NCI-H187 treated with DMSO at 0.1 percent for 48 hours (cell line): ENCODE measurements around the gene HRH4.

Experiments used
- DNase-seq: peaks from one replicate; lab custom pipeline; 2025; lab: John Stamatoyannopoulos, UW

The HRH4 gene

GRCh38 chr18:24460388-24460787 is at the start of gene HRH4:
TSS of gene HRH4 (plus strand) at chr18:24460637. CDS start at chr18:24460729, 92 bp downstream.
- DNase-seq = no peak

GRCh38 chr18:24413148-24413547 is 47.3 kb upstream of the HRH4 start:
- no peak for DNase-seq

GRCh38 chr18:24414349-24415003 is 46.0 kb upstream of the HRH4 start:
- no peak for DNase-seq

GRCh38 chr18:24417480-24417879 is 43.0 kb upstream of the HRH4 start:
- DNase-seq = no peak

- DNase-seq = no peak
Observed at GRCh38 chr18:24420551-24420950, 39.9 kb upstream of the HRH4 start.

GRCh38 chr18:24421831-24422230 is 38.6 kb upstream of the HRH4 start:
- no peak for DNase-seq

- no peak for DNase-seq
Observed at GRCh38 chr18:24426073-24426397, 34.4 kb upstream of the HRH4 start.

GRCh38 chr18:24426398-24427294 is 33.8 kb upstream of the HRH4 start, which contains the start of gene IMPACT:
TSS of gene IMPACT (plus strand) at chr18:24426670. CDS start at chr18:24426757, 87 bp downstream.
- no peak for DNase-seq

- no peak for DNase-seq
Observed at GRCh38 chr18:24427484-24427883, 33.0 kb upstream of the HRH4 start.

- no peak for DNase-seq
Observed at GRCh38 chr18:24428709-24429108, 31.7 kb upstream of the HRH4 start.

GRCh38 chr18:24429188-24429587 is 31.2 kb upstream of the HRH4 start:
- no peak for DNase-seq

GRCh38 chr18:24432618-24433017 is 27.8 kb upstream of the HRH4 start:
- DNase-seq = no peak

- DNase-seq = no peak
Observed at GRCh38 chr18:24436939-24437338, 23.5 kb upstream of the HRH4 start.

GRCh38 chr18:24443870-24444269 is 16.6 kb upstream of the HRH4 start:
- DNase-seq = no peak

GRCh38 chr18:24446453-24446852 is 14.0 kb upstream of the HRH4 start:
- no peak for DNase-seq

GRCh38 chr18:24446953-24447538 is 13.4 kb upstream of the HRH4 start:
- no peak for DNase-seq

- no peak for DNase-seq
Observed at GRCh38 chr18:24447961-24448360, 12.5 kb upstream of the HRH4 start.

- DNase-seq = no peak
Observed at GRCh38 chr18:24456549-24456948, 3.9 kb upstream of the HRH4 start.

- DNase-seq = no peak
Observed at GRCh38 chr18:24459772-24460171, 665 bp upstream of the HRH4 start.

GRCh38 chr18:24461996-24462395 is 1.6 kb downstream of the HRH4 start:
- DNase-seq = no peak

GRCh38 chr18:24462838-24463775 is 2.7 kb downstream of the HRH4 start:
- DNase-seq = no peak

- no peak for DNase-seq
Observed at GRCh38 chr18:24465486-24465885, 5.0 kb downstream of the HRH4 start.
